IPS-NIHi7 (cell line): Measurements from ENCODE around the gene C10orf90.

Experiments
- DNase-seq: peaks from one replicate; pipeline ENCODE4 v3.0.0; 2012; ENCODE audit warnings: mixed read lengths; ENCODE audit errors: extremely low spot score

Gene C10orf90

DNA sequence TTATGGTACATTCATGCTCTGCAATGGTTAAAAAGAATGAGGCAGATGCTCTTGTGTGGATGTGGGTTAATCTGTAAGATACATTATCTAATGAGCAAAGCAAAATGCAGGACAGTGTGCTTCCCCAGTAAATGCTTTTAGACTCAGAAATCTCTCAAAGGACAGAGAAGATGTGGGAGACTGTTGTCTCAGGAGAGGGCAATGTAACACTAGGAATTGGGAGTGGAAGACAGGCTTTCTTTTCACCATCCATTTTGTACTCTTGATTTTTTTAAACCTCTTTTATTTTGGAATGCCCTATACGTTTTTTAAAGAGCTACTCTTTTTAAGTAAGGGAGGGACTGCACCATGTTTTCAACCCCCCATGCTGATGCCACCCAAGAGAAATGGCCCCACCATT, 204.7 kb downstream of the C10orf90 start:
- no peak for DNase-seq

DNA sequence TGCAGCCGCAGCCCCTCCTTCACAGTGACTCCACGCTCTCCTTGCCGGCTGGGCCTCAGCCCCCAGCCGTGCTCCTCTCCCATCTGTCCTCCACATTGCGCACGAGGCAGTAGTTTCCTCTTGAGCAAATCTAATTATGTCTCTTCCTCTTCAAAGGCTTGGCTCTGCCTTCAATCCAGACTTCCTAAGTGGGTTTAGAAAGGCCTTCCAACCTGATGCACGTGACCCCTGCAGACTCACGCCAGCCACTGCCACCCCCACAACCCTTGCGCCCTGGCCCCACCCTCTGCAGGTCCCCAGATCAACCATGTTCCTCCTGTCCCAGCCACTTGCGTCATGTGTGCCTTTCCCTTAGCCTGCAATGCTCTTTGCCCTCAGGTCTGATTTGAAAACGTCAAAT, 207.2 kb downstream of the C10orf90 start:
- peak; percentile 3 for DNase-seq

DNA sequence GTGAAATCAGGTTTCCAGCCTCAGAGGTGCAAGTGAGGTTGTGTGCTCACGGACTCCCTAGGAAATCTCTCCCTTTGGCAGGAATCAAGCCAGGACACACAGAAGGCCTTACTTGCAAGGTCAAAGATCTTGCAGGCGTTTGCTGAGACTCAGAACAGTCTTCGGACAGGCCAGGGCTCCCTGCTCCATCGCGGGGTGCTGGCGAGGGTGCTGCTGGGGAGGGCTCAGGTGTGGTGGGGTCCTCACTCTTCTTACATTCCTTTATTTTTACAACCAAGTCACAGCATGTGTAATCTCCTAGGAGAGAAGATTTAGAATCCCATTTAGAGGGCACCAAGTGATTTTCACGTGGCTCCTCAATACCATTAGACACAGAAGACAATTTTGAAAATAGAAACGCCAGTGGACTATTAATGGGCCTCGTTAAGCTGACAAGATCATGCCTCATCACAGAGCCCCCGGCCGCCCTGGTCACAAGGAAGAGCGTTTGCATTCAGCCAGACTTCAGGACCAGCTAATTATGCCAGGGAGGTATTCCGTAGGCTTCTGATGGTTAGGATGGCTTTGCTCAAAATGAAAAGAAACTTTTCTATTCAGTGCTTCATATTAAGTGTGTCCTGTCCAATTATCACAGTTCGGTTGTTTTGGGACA, 209.1 kb downstream of the C10orf90 start:
- DNase-seq, result no peak

DNA sequence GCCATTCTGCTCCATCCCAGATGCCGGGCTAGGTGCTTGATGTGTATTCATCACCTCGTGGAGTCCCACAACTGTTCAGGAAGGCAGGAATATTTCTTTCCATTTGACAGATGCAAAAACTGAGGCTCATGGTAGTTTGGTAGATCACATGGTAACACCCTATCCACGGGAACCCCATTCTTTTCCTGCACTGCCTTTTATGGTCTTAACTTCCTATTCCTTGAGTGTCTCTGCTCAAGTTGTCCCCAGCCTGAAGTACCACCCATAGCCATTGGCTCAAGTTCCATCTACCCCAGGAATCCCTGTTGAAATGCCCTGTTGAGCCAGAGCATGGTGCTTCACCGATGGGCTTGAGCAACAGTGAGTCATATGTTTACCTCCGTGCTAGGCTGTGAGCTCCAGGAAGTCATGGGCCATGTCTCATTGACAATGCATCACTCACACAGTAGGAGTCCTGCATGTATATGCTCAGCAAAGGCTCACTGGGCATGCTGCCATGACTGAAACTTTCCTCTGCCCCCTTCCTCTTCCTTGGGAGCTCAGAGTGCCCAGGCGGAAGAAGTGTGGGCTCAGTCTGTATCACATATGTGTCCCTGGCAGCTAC, 210.5 kb downstream of the C10orf90 start:
- DNase-seq, result no peak

DNA sequence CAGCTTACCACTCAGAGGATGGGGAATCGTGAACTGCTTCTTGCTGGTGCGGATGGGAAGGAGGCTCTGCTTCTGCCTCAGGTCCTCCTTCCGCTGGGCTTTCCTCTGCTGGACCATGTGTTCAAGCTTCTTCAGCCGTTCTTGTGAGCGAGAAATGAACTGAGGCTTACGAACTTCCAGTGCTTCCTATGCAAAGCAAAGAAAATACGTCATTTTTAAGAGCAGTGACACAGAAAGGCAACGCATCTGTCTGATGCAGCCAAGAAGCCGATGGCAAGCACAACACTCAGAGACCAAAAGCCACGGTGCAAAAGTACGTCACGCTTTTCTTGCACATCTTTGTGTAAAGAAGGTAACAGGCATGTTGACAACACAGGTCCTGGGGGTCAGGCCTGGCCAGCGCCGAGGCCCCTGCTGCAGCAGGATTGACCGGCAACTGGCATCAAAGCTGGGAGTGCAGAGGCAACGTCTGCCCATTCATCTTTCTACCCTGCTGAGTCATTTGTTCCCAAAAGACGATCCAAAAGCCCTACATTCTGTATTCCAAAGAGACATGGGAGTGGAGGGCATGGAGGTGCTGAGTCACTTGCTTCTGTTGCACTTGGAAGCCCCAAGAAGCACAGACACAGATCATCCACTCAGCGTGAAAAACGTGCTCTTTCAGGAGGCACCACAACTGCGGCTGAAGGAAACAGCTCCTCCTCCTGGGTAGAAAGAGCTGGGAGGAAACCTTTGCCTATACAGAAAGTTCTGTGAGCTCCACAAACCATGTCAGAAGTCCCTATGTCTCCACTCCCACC, 211.3 kb downstream of the C10orf90 start:
- no peak for DNase-seq

DNA sequence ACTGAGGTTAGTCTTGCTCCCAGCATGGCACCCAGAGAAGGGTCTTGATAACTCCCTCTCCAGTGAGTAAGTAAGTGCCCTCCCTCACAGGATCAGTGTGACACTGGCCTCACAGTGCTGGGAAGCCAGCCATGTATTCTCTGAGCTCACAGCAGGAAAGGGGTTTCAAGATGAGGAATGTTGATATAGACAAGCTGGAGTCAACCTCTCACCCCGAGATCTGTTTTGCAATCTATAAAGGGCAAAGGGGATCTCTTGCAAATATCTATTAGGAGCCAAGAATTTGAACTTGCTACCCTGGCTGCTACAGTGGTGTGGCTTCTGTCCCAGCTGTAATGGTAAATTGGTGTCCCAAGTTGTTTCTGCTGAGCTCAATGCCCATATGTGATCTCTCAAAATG, 212.0 kb downstream of the C10orf90 start:
- DNase-seq, result no peak

DNA sequence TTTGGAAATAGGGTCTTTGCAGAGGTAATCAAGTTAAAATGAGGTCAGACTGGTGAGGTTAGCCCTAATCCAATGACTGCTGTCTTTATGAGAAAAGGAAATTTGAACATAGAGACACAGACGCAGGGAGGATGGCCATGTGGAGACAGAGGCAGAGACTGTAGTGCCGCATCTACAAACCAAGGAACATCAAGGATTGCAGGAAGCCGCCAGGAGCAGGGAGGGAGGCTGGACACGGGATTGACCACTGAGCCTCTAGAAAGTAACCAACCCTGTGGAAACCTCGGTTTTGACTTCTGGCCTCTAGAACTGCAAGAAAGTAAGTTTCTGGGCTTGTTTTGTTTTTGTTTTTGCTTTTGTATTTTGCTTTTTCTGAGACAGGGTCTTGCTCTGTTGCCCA, 213.9 kb downstream of the C10orf90 start:
- DNase-seq, result no peak

DNA sequence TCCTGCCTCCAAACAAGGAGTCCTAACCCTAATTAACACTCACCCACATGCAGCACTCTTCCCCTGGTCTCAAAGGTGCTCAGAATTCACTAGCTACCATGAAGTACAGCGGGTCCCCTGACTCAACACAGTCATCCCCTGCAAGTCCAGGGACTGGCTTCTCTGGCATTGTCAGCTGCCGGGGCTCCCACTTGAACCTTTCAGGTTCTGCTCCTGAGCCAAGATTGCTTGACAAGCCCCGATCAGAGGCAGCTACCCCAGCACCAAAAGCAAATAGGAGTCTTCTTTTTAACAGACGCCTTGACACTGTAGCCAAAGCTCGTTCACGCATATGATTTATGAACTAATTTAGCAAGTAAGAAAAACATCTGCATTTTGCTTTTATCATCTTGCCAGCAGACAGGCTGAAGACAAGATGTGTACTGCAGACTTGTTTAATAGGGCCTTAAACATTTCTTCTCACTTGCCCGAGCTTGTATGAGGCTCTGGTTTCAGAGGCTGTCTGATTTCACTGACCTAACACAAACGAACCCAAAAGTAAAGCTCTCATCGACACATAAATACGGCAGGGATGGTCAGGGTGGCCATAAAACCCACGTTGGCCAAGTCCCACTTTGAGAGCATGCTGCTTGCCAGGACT, 214.6 kb downstream of the C10orf90 start:
- no peak for DNase-seq

DNA sequence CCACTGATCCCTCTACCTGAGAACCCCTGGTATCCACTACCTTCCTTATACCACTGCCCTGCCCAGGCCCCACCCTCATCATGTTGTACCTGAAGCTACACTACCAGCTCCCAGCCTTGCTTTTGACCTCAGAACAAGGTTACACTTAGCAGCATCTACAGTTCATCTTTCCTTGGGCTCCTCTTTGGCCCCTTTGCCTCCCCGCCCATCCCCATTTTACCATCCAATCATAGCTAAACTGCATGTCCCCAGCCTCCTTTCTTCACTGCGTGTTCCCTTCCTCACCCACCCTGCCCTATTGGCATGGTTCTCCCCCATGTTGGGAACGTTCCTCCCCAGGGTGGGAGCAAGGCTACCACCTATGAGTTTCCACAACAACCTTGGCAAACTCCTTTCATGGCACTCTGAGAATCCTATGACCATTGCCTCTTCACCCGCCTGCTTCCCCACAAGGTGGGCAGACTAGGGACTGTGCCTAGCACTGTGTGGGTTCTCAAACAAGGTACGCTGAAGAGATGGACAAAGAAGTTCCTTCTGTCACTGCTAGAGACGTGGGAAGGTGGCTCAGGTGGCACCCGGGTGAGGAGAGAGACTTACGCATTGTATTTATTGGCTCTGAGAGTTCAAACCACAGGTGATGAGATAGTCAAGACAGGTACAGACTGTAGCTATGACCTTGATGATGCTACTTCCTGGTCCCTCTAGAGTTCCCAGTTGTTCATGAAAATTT, 215.3 kb downstream of the C10orf90 start:
- no peak for DNase-seq

DNA sequence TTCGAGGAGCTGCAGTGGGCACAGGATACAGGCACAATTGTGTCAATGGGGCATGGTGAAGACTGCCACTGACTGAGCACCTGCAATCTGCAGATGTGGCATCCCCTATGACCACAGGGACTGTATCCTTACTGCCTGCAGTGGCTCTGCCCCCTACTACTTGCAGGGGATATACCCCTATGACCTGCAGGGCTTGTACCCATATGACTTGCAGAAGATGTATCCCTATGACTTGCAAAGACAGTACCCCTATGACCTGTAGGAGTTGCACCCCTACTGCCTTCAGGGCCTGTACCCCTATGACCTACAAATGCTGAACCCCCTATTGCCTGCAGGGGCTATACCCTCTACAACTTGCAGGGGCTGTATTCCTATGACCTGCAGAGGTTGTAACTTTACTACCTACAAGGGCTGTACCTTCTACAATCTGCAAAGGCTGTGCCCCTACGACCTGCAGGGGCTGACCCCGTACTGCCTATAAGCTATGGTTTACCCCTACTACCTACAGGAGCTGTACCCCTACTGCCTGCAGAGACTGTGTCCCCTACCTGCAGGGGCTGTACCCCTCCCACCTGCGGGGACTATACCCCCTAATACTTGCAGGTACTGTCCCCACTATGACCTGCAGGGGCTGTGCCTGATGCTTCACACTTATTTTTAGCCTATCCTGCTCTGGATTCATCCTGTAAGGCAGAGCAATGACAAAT, 216.3 kb downstream of the C10orf90 start:
- no peak for DNase-seq

DNA sequence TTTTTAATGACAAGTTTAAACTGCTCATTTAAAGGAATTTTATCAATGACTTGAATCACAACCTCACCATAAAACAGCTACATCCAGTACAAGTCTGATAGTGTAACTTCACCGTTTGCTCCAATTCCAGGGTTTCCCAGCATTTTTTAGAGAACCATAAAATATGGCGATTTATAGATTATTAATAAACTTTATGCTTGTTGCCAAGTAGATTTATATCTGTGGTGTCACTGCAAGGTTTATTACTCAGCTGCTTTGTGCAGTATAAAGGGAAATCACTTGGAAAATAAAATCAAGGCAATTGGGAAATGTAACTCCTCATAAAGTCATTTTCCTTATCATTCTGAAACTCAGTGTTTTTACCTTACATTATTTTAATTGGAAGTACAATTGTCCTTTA, 218.2 kb downstream of the C10orf90 start:
- DNase-seq, result no peak

DNA sequence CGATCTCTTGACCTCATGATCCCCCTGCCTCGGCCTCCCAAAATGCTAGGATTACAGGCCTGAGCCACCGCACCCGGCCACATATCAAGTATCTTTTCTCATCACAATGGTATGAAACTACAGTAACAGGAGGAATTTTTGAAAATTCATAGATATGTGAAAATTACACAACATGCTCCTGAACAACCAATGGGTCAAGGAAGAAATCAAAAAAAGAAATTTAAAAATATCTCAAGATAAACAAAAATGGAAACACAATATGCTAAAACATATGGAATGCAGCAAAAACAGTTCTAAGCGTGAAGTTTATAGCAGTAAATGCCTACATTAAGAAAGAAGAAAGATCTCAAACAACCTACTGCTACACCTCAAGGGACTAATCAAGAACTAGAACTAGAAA, 222.4 kb downstream of the C10orf90 start:
- DNase-seq, result no peak

DNA sequence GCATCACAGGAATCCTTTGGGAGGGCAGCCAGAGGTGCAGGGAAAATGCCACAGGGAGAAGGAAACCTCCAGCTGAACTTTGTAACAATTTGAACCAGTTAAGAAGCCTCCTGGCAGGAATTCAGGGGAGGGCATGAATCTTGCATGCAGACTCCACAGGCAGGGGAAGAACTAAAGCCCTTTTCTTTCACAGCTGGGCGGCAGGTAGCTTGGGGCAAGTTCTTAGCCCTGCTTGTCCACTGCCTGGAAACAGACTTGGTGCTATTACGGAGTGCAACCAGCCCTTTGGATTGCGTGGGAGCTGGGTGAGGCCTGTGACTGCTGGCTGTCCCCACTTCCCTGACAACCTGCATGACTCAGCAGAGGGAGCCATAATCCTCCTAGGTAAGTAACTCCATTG, 230.6 kb downstream of the C10orf90 start:
- DNase-seq, result no peak

DNA sequence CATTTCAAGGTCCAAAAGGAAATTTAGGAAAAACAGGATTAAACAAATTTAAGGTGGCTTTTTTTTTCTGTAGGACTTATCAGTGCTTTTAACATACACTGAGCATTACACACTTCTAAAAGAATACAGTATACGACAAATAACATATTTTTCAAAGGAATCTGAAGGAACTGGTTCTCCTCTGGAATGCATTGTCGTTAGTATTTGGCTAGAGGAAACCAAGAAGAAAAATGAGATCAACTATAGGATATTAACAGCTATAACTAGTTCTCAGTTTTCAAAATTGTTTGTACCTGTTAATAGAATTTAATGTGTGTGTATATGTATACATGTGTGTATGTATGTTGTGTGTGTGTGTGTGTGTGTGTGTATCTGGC, 232.1 kb downstream of the C10orf90 start:
- DNase-seq, result no peak

DNA sequence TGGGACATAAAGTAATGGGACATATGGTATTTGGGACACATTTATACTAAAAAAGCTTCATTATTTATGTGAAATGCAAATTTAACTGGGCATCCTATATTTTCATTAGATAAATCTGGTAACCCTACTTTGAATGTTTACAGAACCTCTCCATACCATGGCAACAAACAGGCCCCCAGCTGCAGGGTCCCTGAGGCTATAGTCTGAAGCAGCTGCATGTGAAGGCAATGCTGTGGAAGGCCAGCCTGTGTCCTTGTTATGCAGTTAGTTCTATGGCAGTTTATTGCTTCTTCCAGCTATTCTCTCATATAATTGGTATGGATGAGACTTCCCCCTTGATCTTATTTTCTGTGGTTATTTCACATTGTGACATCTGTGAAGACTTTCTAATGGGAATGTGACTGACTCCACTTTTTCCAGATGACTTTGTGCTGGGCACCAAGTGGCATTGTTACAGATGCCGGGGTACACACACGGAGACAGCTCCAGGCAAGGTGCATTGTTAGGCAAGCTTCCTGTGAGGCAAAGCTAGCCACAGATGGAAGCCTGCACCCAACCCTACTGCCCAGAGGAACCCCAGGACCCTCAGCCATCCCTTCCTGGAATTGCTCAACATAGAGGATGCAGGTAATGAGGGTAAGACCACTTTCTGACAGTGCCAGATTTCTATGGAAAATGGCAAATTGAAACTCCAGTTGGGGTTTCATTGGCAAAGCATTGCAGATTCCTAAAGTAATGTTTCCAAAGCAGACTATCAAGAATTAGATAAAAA, 232.7 kb downstream of the C10orf90 start:
- no peak for DNase-seq

DNA sequence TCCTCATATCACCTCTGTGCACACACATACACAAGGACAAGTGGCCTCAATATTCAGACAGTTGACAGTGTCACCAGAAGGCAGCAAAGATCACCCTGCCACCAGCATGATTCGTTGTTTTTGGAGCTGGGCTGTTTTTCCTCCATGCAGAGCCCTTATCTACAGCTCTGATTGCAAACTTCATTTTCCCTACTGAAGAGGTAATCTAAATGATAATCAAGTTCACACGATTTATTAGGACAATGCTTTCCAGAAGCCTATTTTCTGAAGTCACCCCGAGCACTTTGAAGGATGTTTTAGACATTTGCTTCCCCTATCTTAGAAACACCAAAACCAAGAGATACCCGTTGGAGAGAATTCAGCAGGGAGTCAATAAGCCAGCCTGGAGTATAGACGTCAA, 236.3 kb downstream of the C10orf90 start:
- no peak for DNase-seq

DNA sequence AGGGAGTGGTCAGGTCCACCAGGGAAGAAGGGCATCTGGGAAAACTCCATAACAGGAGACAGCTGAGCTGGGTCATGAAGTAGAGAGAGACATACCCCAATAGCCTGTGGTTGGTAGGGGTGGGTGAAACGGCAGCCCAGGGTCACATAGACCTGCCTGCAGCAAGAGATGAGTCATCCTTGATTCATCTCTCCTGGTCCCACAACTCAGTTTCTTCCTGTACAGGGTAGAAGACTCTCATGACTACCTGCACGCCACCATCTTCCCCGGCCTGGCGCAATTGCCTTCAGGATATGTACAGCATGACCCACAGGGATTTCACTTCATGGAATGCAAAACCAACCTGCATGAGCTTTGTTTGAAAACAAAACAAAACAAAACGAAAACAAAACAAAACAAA, 237.1 kb downstream of the C10orf90 start:
- DNase-seq, result no peak

DNA sequence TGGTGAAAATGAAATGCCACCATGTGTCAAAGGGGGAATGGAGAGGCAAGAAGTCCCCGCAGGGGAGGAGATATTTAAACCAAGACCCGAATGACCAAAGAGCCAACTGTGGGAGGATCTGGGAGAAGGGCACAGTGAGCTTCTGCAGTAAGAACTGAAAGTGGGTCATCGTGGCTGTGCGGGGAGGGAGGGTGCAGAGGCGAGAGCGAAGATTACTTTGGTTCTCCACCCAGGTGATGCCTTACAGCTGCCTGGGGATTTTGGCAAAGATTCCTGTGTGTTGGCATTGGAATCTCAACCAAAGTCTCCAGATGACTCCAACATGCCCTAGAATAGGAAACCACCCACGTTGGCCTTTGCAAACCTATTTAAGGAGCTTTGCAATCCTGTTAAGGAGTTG, 238.0 kb downstream of the C10orf90 start:
- no peak for DNase-seq

DNA sequence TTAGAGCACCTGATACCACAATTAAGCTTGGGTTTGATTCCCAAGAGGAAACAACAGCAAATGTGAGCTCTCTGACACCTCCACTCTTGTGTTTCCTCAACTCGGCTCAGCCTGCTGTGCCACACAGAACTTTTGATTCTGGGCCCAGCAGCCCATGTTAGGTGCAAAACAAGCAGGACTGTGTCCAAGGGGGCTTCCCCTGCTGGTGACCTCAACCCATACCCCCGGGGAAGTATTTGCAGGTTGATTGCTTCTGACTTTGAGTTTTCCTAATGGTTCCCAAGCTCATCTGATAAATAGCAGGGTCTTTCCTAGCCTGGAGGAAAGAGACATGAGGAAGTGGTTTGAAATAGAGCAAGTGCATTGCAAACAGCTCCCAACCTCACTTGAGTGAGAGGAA, 238.7 kb downstream of the C10orf90 start:
- no peak for DNase-seq

DNA sequence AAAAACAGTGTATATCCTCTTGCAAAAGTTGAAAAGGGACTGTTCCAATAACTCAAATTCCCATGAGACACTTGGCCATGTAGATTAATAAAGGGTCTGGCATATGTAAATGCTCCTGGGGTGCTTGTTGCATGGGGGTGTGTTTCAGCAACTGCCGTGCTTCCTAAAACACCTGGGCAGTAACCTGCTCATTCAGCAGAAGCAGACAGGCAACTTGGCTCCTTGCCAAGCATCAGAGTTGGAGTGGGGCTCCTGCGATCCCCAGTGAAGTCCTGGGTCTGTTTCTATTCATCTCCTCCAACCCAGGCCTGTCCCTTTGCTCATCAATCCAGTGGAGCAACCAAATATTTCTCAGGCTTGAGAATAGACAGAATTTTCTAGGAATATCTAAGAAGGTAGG, 240.0 kb downstream of the C10orf90 start:
- DNase-seq, result no peak

DNA sequence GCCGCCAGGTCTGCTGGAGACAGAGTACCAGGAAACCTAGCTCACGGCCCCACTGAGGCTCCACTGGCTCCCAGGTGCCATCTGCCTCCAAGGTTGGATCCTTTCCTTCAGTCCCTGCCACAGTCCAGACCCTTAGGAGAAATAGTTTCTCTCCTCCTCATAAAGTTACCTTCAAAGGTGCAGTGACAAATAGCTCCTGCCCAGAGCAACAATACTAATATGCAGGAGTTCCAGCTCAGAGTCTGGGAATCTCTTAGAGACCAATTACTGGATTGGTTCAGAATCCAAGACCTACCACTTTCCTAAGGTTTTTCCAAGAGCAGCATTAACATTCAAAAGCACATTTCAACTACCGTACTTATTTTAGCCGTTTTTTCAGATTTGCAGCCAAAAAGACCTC, 241.2 kb downstream of the C10orf90 start:
- no peak for DNase-seq
